Epithelial cell of esophagus (primary cell): Measurements from ENCODE around the gene SYNE1.

Experiments used
- DNase-seq: peaks from one replicate; pipeline ENCODE4 v3.0.0; 2010; ENCODE audit warnings: low read depth
- H3K4me3 ChIP-seq: 2 replicates; pipeline ENCODE4 v1.5.1; 2011; ENCODE audit warnings: mild to moderate bottlenecking, low read length, control low read depth
- TF ChIP-seq, protein P1 (sequence below): IDR thresholded peaks from 2 replicates; pipeline ENCODE4 v1.5.1; 2011; ENCODE audit warnings: low read depth, mild to moderate bottlenecking, low read length, control low read depth, inconsistent platforms; ENCODE audit not compliant: insufficient read depth; ENCODE audit errors: missing control alignments

SYNE1 gene

DNA sequence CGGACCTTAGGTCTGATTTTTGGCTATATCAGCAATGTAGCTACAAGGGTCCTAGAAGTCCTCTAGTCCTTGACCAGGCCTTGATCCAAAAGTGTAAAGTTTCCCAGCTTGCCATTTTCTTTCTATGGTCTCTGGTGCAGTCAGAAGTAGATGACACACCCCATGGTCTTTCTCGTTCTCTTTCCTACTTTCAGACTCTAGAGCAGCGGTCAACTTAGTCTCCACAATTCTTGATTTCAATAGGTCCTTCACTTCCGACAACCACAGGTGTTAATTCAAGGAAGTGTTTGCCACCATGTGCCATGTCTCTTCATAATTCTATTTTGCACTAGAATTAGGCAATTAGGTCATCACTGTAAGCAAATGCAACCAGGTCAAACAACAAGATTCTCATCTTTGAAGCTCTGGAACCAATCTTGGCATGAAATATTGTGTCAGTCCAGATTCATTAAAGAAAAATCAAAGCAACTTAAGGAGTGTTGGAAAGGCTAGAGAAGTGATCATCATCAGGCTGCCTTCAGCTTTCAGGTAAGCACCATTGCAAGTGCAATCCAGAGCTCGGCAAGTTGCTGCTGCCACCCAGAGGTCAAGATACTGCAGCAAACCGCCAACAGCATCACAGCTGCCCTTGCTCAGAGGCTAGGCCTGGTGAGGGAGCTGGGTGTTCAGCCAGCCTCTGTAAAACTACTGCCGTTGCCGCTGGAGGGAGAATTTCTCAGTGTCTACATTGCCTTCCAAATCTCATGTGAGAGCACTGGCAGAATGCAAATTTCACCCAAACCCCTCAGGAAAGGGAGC lies 5.6 kb upstream of the SYNE1 start:
- TF ChIP-seq, protein P1, sequence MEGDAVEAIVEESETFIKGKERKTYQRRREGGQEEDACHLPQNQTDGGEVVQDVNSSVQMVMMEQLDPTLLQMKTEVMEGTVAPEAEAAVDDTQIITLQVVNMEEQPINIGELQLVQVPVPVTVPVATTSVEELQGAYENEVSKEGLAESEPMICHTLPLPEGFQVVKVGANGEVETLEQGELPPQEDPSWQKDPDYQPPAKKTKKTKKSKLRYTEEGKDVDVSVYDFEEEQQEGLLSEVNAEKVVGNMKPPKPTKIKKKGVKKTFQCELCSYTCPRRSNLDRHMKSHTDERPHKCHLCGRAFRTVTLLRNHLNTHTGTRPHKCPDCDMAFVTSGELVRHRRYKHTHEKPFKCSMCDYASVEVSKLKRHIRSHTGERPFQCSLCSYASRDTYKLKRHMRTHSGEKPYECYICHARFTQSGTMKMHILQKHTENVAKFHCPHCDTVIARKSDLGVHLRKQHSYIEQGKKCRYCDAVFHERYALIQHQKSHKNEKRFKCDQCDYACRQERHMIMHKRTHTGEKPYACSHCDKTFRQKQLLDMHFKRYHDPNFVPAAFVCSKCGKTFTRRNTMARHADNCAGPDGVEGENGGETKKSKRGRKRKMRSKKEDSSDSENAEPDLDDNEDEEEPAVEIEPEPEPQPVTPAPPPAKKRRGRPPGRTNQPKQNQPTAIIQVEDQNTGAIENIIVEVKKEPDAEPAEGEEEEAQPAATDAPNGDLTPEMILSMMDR, result peak; percentile 81
- H3K4me3 ChIP-seq, result no peak overlapping the region
- peak; percentile 78 for DNase-seq

DNA sequence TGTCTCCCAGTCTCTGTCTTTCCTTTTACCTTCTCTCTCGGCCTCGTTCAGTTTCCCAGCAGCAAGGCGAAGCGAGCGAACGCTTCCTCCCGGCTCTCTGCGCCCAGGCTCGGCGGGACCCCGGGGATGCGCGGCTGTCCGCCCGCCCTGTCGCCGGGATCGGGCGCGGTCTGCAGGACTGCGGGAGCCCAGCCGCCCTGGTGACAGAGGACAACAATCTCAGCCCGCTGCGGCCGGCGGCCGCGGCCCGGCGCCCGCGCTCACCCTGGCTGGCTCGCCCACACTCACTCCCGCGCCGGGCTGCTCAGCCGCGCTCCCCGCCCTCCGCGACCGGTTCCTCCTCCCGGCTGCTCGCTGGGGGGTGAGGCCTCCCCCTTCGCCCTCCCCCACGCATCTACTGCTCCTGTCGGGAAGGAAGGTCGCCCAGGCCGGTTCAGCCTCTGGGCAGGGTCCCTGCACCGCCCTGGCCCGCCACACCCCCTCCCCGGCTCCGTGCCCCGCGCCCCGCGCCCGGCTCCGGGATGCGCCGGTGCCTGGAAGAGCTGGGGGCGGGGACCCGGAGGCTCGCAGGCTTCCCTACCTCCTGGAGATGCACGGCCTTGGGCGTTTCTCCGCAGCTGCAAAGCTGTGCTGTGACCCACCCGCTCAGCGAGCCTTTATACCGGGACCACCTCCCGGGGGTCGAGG lies 410 bp downstream of the SYNE1 start:
- TF ChIP-seq, protein P1, result no peak
- peak; percentile 24 for DNase-seq
- H3K4me3 ChIP-seq, result peak overlapping the region; percentile 28

DNA sequence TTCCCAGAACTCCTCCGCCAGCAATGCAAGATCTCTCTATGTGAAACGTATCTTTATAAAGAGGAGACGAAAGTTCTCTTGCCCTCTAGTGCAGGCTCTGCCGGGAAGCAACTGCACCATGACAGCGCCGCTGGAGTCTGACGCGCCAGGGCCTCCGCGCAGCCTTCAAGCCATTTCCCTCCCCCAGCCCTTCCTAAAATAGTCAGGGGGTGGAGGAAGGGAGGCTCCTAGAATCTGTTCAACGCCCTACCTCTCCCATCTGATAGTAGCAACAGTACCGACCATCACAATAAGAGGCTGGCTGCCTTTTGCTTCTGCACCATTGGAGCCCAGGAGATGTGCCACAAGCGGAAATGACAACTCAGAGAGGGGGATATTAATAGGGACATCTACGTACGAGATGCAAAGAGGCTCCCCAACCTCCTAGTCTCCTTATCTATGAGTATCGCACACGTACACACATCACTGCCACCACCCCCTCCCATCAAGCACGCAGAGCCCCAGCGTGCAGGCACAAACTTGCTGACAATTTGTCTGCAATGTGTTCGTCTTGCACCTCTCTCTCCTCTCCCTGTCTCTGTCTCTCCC lies 1.0 kb downstream of the SYNE1 start:
- H3K4me3 ChIP-seq, result peak overlapping the region; percentile 28
- TF ChIP-seq, protein P1, result no peak
- peak; percentile 4 for DNase-seq

DNA sequence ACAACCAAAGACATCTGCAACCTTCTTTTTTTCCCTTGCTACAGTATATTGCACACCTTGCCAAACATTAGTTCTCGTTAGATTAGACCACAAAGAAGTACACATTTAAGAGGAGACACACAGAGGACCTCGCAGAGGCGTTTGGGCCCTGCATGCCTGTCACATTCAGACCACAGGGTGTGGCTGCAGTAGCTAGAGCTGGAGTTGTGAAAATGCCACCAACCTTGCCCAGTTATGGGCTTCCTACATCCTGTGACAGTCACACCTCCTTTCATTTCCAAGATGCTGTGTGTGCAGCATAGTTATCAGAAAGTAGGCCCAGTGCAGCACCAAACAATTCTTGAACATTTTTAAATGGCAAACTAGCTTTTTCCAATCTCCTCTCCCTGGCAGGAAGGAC lies 2.4 kb downstream of the SYNE1 start:
- no peak overlapping the region for H3K4me3 ChIP-seq
- TF ChIP-seq, protein P1, result no peak
- no peak for DNase-seq

DNA sequence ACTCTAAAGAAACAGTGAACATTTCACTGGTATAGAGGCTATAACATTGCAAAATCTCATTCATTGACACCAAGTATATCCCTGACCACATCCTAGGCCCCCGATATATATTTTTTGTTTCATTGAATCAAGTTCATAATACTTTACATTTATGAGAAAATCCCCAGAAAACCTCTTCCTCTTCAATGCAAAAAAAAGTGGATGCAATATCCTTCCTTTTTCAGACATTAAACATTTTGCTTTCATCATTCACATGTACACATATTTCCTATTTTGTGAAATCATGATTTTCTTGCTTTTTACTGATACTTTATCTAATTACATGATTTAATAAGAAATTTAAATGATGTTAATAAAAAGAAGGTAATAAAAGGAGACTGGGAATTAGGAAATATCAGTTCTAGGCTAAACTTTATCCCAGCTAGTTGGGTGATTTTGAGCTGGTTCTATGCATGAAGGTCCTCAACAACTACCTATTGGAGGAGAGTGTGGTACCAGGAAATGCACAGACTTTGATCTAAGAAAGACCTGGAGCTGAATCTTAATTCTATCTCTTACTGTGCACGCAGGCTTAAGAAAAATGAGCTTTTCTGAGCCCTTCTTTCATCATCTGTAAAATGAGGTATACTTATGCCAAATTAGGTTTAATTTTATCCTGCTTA lies 4.9 kb downstream of the SYNE1 start:
- no peak for DNase-seq
- H3K4me3 ChIP-seq, result no peak overlapping the region
- TF ChIP-seq, protein P1, result no peak

DNA sequence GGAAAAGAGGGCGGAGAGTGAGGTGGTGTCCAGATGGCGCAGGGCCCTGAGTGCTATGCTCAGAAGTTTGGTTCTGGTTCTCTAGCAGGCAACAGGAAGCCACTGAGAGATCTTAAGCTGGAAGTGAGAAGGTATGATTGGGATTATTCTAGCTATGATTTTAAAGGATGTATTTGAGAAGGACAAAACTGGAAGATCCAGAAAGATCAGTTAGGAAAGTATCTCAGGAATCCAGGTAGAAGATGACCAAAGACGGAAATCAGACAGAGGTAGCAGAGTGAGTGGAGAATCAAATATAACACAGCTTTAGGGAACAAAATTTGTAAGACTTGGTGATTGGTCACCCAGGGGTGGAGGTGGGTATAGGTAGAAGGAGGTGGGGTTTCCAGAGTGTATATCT lies 5.8 kb downstream of the SYNE1 start:
- DNase-seq, result peak; percentile 15
- TF ChIP-seq, protein P1, result no peak
- H3K4me3 ChIP-seq, result no peak overlapping the region
